ENCODE data around the gene CNTNAP2. TPM values are rescaled to one million over a fixed set of nuclear protein-coding genes. Genes with fewer than 3 reads are reported as not detected.

CNTNAP2 gene
- total RNA-seq, 1 experiment from 2014 or later: 60.0 TPM

DNA sequence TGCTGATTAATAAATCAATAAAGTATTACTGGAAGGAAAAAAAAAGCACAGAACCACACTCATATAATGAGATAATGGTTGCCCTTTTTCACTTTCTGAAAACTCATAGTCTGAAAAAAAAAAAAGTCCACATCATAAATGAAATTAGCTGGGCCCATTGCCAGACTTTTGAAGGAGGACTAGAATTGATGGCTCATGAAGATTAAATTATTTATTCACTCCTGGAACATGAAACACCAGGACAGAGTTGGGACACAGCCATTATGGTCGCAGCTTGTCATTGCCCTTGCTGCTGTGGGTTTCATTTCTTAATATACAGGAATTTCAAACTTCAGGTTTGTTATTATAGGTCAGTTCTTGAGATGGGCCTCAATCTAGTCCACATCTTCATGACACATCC, 91.9 kb downstream of the CNTNAP2 start:
- POLR2A ChIA-PET (ENCODE audit: low non-redundant PET): no interaction called here
- H3K4me1 ChIP-seq (ENCODE audit: insufficient read depth, low read length, poor library complexity, severe bottlenecking): no peaks in the 10 kb centered on the region
- DNase-seq (ENCODE audit: low spot score): no peak
- no peak for TF ChIP-seq CTCF (conservative IDR thresholded peaks at IDR 0.05; ENCODE audit: low read depth, low read length)
- TF ChIP-seq EZH2 (IDR thresholded peaks at IDR 0.05; ENCODE audit: borderline replicate concordance, low read depth, low read length, poor library complexity, severe bottlenecking): no peak
- intact Hi-C loops (cut with micrococcal nuclease; ENCODE audit: unreplicated experiment): no loop called here
- H3K27ac ChIP-seq (ENCODE audit: low read depth, low read length, poor library complexity, severe bottlenecking): no peak overlapping the region
- CTCF ChIA-PET: no interaction called here
- H3K9me3 ChIP-seq (ENCODE audit: low read depth, low read length, poor library complexity, severe bottlenecking): no peaks in the 10 kb centered on the region
- H3K4me3 ChIP-seq (ENCODE audit: low read depth, low read length, poor library complexity, severe bottlenecking): no peak overlapping the region
- H3K36me3 ChIP-seq (ENCODE audit: insufficient read depth, low read length, poor library complexity, severe bottlenecking): no peaks in the 10 kb centered on the region
- H3K27me3 ChIP-seq (replicated peaks; ENCODE audit: insufficient read depth, low read depth, low read length, poor library complexity): no peaks in the 10 kb centered on the region
- no TSS peak for BruUV-seq (replicated peaks)

GRCh38 chr7:146214842-146215241, 98.2 kb downstream of the CNTNAP2 start:
- no TSS peak for BruUV-seq (replicated peaks)
- no peaks in the 10 kb centered on the region for H3K9me3 ChIP-seq (ENCODE audit: low read depth, low read length, poor library complexity, severe bottlenecking)
- POLR2A ChIA-PET (ENCODE audit: low non-redundant PET): no interaction called here
- no peak for TF ChIP-seq CTCF (conservative IDR thresholded peaks at IDR 0.05; ENCODE audit: low read depth, low read length)
- no peak for TF ChIP-seq EZH2 (IDR thresholded peaks at IDR 0.05; ENCODE audit: borderline replicate concordance, low read depth, low read length, poor library complexity, severe bottlenecking)
- H3K4me3 ChIP-seq (ENCODE audit: low read depth, low read length, poor library complexity, severe bottlenecking): no peak overlapping the region
- intact Hi-C loops (cut with micrococcal nuclease; ENCODE audit: unreplicated experiment): no loop called here
- H3K27me3 ChIP-seq (replicated peaks; ENCODE audit: insufficient read depth, low read depth, low read length, poor library complexity): no peaks in the 10 kb centered on the region
- no peak overlapping the region for H3K27ac ChIP-seq (ENCODE audit: low read depth, low read length, poor library complexity, severe bottlenecking)
- CTCF ChIA-PET: no interaction called here
- H3K4me1 ChIP-seq (ENCODE audit: insufficient read depth, low read length, poor library complexity, severe bottlenecking): no peaks in the 10 kb centered on the region
- no peaks in the 10 kb centered on the region for H3K36me3 ChIP-seq (ENCODE audit: insufficient read depth, low read length, poor library complexity, severe bottlenecking)
- DNase-seq (ENCODE audit: low spot score): no peak

- POLR2A ChIA-PET (ENCODE audit: low non-redundant PET): no interaction called here
- Histone ChIP-seq H3K4me1 (ENCODE audit: insufficient read depth, low read length, poor library complexity, severe bottlenecking) (no peaks in the 10 kb centered on the region), H3K9me3 (ENCODE audit: low read depth, low read length, poor library complexity, severe bottlenecking) (no peaks in the 10 kb centered on the region), H3K27ac (ENCODE audit: low read depth, low read length, poor library complexity, severe bottlenecking) (no peak overlapping the region), H3K36me3 (ENCODE audit: insufficient read depth, low read length, poor library complexity, severe bottlenecking) (no peaks in the 10 kb centered on the region), H3K27me3 (replicated peaks; ENCODE audit: insufficient read depth, low read depth, low read length, poor library complexity) (no peaks in the 10 kb centered on the region), H3K4me3 (ENCODE audit: low read depth, low read length, poor library complexity, severe bottlenecking) (no peak overlapping the region)
- BruUV-seq (replicated peaks): no TSS peak
- intact Hi-C loops (cut with micrococcal nuclease; ENCODE audit: unreplicated experiment): no loop called here
- DNase-seq (ENCODE audit: low spot score): no peak
- TF ChIP-seq EZH2 (IDR thresholded peaks at IDR 0.05; ENCODE audit: borderline replicate concordance, low read depth, low read length, poor library complexity, severe bottlenecking) (no peak), CTCF (conservative IDR thresholded peaks at IDR 0.05; ENCODE audit: low read depth, low read length) (no peak)
- CTCF ChIA-PET: no interaction called here
Measured at GRCh38 chr7:146216396-146217041, 99.9 kb downstream of the CNTNAP2 start.
